Rectal smooth muscle tissue (tissue), 1 donor: Measurements from ENCODE around the gene PLAC9.

Experiments
- H3K27ac ChIP-seq: one replicate; pipeline ENCODE4 v1.7.0; 2013; ENCODE audit warnings: low read depth, low read length, inconsistent platforms
- H3K27me3 ChIP-seq: one replicate; pipeline ENCODE4 v1.7.0; 2013; ENCODE audit warnings: low read length; ENCODE audit not compliant: control insufficient read depth, insufficient read depth
- H3K36me3 ChIP-seq: one replicate; pipeline ENCODE4 v1.7.0; 2013; ENCODE audit warnings: low read length; ENCODE audit not compliant: control insufficient read depth, insufficient read depth
- H3K4me1 ChIP-seq: one replicate; pipeline ENCODE4 v1.7.0; 2013; ENCODE audit warnings: low read length; ENCODE audit not compliant: control insufficient read depth, insufficient read depth
- H3K4me3 ChIP-seq: one replicate; pipeline ENCODE4 v1.7.0; 2013; ENCODE audit warnings: low read length
- H3K9ac ChIP-seq: one replicate; pipeline ENCODE4 v1.7.0; 2013; ENCODE audit warnings: low read length

The PLAC9 gene

GRCh38 chr10:80156216-80156615 is 23.7 kb downstream of the PLAC9 start:
- H3K36me3 ChIP-seq: peaks cover 26% of the 10 kb centered on the region

DNA sequence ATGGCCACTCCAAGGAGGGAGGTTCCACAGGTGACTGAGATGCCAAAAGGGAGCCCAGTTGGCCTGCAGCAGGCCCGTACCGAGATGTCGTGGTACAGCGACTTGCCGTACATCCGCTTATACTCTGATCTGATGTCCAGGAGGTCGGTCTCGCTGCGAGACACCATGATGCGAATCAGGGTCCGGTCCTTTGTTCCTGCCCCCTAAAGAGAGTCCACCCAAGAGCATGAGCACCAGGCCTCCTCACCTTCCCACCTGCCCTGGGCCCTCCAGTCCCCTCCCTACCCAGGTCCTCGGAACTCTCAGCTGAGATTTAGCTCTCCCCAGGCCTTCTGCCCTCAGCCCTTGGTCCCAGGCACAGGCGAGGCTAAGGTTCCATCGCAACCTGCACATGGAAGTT is 25.0 kb downstream of the PLAC9 start:
- Histone ChIP-seq H3K36me3 (peaks cover 37% of the 10 kb centered on the region), H3K4me1 (peaks cover 28% of the 10 kb centered on the region)

More at GRCh38 chr10:80156216-80156615, 23.7 kb downstream of the PLAC9 start:
- H3K4me3 ChIP-seq: no peak overlapping the region
- H3K27ac ChIP-seq: no peak overlapping the region
- H3K9ac ChIP-seq: no peak overlapping the region
- H3K4me1 ChIP-seq: peaks cover 28% of the 10 kb centered on the region
- H3K27me3 ChIP-seq: no peaks in the 10 kb centered on the region

DNA sequence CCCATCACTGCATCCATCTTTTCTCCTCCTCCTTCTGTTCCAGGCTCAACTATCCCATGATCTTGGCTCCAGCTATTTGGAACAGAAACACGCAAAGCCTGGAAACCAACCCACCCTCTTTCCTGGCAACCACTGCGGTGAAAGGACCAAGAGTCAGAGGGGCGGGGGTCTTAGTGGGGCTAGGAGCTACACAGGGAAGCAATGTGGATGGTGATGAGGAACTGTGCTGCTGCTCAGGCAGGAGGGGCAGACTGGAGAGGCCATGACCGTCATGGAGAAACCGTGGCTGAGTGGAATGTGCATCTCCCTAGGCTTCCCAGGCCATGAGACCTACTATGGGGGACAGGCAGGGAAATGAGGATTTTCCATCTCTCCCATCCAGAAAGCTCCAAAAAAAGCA is 25.6 kb downstream of the PLAC9 start:
- Histone ChIP-seq H3K27me3 (no peaks in the 10 kb centered on the region), H3K9ac (no peak overlapping the region), H3K36me3 (peaks cover 42% of the 10 kb centered on the region), H3K4me1 (peaks cover 28% of the 10 kb centered on the region), H3K27ac (peak overlapping the region; percentile 56), H3K4me3 (no peak overlapping the region)

More for the DNA sequence above, 25.0 kb downstream of the PLAC9 start:
- Histone ChIP-seq H3K27me3 (no peaks in the 10 kb centered on the region), H3K4me3 (no peak overlapping the region), H3K27ac (peak overlapping the region; percentile 56), H3K9ac (no peak overlapping the region)

DNA sequence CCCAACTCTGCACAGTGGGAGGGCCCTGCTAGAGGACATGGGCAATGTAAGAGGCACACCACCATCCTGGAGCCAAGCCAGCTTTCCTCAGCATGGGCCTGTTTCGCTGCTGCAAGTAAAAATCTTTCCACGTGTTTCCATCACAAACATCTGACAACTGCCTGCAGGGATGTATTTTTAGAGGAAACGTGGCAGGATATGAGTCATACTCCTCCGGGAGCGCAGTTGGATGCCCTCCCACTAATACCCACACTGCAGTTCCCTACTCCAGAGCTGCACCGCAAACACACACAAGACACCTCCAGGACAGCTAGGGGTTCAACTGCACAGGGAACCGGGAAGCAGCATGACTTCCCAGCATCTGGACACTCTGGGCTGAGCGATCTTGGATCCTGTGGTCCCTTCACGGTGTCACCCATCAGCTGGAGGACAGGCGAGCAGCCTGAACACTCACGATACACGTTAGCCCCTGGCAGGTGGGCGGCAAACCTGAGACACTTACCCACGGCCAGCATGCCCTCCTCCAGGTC is 26.1 kb downstream of the PLAC9 start:
- H3K9ac ChIP-seq: no peak overlapping the region
- peak overlapping the region; percentile 14 for H3K4me3 ChIP-seq
- H3K27ac ChIP-seq: peak overlapping the region; percentile 58
- H3K4me1 ChIP-seq: peaks cover 28% of the 10 kb centered on the region
- H3K36me3 ChIP-seq: peaks cover 39% of the 10 kb centered on the region
- H3K27me3 ChIP-seq: no peaks in the 10 kb centered on the region

- Histone ChIP-seq H3K27ac (peak overlapping the region; percentile 58), H3K4me3 (no peak overlapping the region), H3K4me1 (peaks cover 28% of the 10 kb centered on the region), H3K9ac (no peak overlapping the region), H3K27me3 (no peaks in the 10 kb centered on the region), H3K36me3 (peaks cover 44% of the 10 kb centered on the region)
Measured at GRCh38 chr10:80159166-80159873, 26.8 kb downstream of the PLAC9 start.

DNA sequence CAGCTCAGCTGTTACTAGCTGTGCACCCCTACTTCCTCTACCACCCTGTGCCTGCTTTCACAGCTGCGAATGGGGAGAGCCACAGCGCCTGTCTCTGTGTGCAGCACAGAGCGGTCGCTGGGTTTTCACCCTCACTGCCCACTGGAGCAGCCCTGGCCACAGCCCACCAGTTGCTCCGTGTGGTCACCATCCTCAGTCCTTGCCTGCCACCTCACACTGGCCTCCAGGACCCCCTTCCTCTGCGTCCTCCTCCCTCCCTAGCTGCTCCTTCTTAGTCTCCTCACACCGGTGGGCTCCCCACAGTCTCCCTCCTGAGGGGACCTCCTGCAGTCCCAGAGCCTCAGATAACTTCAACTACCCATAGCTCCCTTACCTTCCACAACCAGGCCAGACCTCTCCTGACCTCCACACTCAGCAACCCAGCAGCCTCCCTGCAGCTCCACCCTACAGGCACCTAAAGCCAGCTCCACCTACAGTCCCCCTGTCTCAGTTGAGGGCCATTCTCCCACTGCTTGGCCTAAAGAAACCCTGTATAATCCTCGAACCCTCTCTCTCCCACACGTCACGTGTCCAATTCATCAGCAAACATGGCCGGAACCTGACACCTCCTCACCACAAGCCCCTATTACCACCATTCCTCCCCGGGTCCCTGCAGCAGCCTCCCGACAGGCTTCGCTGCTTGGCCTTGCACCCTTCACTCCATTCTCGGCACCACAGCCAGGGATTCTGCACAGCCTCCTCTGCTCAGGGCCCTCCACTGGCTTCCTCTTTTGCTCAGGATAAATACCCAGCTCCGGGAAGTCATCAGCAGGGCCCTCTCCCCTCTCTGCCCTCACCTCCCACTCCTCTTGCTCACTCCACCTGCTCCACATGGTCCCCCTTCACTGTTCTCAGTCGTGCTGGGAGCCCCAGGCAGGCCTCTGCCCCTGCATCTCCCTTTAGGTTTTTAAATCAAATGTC is 28.1 kb downstream of the PLAC9 start:
- Histone ChIP-seq H3K36me3 (peaks cover 43% of the 10 kb centered on the region), H3K4me1 (peaks cover 19% of the 10 kb centered on the region), H3K4me3 (no peak overlapping the region), H3K27ac (no peak overlapping the region), H3K27me3 (no peaks in the 10 kb centered on the region), H3K9ac (no peak overlapping the region)

DNA sequence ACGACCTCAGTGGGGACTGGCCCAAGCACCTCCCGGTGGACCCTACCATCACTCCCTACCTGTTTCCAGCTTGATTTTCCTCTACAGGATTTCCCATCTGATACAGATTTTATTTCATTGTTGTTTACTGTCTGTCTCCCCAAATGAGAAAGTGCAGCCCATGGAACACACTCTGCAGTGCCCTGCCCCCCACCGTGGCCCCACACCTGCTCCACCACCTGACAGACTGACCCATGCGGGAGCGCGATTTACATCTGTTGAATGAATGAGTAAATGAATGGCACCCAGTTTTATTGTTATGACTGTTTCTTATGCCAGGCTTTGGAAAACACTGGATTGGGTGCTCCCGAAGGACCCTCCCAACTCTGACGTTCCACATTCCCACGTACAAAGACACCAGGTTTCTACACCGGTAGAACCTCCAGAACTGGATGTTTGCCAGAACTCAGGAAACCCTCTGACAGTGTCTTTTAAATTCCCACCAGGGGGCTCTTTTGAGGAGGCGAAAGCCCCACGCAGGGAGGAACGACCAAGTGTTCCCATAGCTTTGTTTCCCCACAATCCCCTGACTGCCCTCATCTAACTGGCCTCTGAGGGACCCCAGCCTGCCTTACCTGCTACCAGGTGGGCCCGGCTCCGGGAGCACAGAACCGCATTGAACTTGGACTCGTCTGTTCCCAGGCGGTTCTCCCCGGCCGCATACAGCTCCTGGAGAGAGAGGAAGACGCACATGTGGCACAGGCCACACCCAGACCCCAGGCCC is 29.0 kb downstream of the PLAC9 start:
- peaks cover 13% of the 10 kb centered on the region for H3K4me1 ChIP-seq
- H3K27me3 ChIP-seq: no peaks in the 10 kb centered on the region
- H3K36me3 ChIP-seq: peaks cover 41% of the 10 kb centered on the region
- H3K9ac ChIP-seq: no peak overlapping the region
- H3K4me3 ChIP-seq: no peak overlapping the region
- no peak overlapping the region for H3K27ac ChIP-seq

DNA sequence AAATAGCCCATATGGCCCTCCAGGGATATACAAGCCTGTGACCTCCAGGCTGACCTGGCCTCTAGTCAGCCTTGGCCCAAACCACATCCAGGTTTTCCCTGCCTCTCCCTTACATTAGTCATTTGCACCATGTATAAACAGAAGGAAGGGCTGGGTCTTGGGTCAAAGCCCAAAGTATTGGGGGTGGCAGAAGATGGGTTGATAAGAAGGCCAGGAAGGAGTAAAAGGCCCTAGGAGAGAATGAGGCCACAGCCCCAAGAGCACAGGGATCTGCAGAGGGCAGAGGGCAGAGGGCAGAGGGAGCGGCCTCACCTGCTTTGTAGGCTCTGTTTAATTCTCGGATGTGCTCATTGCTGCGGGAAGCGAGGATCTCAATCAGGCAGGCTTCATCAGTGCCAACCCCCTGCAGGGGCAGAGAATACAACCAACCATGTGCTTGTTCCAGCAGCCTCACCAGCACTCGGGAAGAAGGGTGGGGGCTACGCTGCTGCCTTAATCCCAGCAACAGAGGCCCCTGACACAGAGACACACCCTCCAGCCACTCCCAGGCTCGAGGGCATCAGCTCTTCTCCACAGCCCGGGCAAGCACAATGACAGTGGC is 31.3 kb downstream of the PLAC9 start:
- Histone ChIP-seq H3K4me1 (peaks cover 4% of the 10 kb centered on the region), H3K4me3 (no peak overlapping the region), H3K27ac (no peak overlapping the region), H3K27me3 (no peaks in the 10 kb centered on the region), H3K36me3 (peaks cover 47% of the 10 kb centered on the region), H3K9ac (no peak overlapping the region)

- Histone ChIP-seq H3K27me3 (no peaks in the 10 kb centered on the region), H3K36me3 (peaks cover 47% of the 10 kb centered on the region), H3K27ac (no peak overlapping the region), H3K9ac (no peak overlapping the region), H3K4me1 (no peaks in the 10 kb centered on the region), H3K4me3 (no peak overlapping the region)
Measured at GRCh38 chr10:80164596-80164995, 32.1 kb downstream of the PLAC9 start.

DNA sequence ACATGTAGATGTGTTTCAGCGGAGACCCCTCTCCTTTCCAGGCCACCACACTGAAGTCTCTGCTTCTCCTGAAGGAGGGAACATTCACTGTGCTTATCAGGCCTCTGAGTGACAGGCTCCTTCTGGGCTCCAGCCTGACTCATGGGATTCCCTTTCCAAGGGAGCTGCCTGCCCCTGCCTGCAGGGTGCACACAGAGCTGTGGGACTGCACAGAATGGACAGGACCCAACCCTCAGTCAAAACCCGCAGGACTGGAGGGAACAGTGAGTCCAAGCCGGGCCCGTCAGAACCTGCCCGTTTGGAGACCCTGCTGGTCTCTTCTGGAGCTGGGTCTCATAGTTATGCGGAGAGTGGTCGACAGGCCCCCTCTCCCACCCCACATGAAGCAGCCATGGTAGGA is 32.6 kb downstream of the PLAC9 start:
- H3K9ac ChIP-seq: no peak overlapping the region
- no peak overlapping the region for H3K27ac ChIP-seq
- H3K4me1 ChIP-seq: no peaks in the 10 kb centered on the region
- H3K4me3 ChIP-seq: no peak overlapping the region
- no peaks in the 10 kb centered on the region for H3K27me3 ChIP-seq
- H3K36me3 ChIP-seq: peaks cover 47% of the 10 kb centered on the region

DNA sequence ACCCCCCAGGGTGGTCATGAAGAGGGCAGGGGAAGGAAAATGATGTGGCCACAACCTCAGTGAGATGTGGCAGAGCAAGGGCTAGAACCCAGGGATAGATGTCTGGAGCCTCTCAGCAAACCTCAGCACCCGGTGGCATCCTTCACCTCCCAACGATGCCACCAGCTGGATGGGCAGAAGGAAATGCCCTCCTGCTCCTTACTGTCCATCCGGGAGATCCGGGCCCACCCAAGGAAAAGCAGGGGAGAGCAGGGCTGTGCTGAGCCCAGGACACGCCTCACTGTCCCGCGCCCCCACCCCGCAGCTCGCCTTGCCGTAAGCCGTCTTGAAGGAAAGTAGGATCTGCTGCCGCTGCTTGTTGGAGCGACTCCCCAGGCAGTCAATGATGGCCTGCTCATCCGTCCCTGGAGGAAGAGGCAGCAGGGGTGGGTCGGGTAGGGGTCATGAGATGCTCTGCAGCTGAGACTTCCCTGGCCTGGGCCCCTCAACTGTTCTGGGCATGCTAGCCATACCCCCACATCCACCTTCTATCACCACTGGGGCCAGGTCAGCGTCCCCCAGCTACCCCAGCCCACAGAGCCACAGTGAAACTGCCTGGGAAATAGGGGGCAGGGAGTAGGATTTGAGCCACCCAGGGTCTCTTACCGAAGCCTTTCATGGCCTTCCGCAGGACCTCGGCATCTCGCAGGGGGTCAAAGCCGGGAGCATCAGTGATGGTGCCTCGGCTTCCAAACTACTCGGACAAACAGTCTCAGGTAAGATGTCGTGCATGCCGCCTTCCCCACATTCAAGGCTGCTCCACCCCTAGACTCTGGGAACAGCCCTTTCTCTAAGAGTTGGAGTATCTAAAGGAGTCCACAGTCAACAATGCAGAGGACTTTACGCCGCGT is 34.3 kb downstream of the PLAC9 start:
- Histone ChIP-seq H3K27ac (no peak overlapping the region), H3K4me1 (no peaks in the 10 kb centered on the region), H3K4me3 (no peak overlapping the region), H3K36me3 (peaks cover 46% of the 10 kb centered on the region), H3K27me3 (no peaks in the 10 kb centered on the region), H3K9ac (no peak overlapping the region)
